NCI-H2227 (cell line): ENCODE measurements around the gene TBCE.
A peak's percentile ranks its signal among the peaks of the same experiment; 100 is the strongest.
"Not testable (repeated sequence)": the region's sequence is repeated elsewhere in the genome, so short reads cannot be mapped to it uniquely, and the experiment has no call there.

Experiments
- DNase-seq: peaks from one replicate; lab custom pipeline; 2025; ENCODE audit not compliant: unreplicated experiment; lab: John Stamatoyannopoulos, UW

TBCE gene

GRCh38 chr1:235450433-235450832, 83.2 kb downstream of the TBCE start:
- DNase-seq: no peak

DNA sequence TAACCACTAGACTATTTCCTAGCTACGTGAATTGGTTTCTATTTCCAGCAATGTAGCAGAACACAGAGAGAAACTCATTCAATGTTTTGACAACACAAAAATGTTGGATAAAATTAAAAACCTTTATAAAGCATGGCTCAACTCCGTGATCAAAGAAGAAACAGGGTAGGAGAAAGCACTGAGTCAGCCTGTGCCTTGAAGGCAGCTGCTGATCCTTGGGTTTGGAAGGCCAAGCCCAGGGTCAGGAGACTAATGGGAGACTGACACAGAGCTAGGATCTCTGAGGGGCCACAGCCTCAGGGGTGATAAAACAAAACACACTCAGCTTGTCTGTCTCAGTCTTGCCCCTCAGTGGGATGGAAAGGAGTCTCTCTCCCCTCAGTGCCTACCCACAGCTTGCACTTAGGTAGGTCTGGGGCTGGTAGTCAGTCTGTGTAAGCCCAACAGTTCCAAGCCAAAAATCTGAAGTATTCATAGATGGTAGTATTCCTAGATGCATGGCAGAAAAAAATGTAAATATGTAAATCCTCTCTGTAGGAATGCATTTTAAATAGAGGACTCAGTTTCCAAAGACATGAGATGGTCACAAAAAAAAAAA, 83.8 kb downstream of the TBCE start:
- DNase-seq: no peak

GRCh38 chr1:235454021-235454420, 86.8 kb downstream of the TBCE start:
- no peak for DNase-seq

DNA sequence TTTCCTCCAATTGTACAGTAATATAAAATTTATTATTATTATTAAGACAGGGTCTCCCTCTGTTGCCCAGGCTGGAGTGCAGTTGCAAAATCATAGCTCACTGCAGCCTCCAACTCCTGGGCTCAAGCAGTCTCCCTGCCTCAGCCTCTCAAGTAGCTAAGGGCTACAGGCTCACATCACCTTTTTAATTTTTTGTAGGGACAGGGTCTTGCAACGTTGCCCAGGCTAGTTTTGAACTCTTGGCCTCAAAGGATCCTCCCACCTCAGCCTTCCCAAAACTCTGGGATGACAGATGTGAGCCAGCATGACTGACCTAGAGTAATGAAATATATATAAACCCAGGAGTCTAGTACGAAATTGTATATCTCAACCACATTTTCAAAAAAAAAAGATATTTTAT, 87.9 kb downstream of the TBCE start:
- no peak for DNase-seq

GRCh38 chr1:235455823-235456222, 88.6 kb downstream of the TBCE start:
- DNase-seq: peak; percentile 49

DNA sequence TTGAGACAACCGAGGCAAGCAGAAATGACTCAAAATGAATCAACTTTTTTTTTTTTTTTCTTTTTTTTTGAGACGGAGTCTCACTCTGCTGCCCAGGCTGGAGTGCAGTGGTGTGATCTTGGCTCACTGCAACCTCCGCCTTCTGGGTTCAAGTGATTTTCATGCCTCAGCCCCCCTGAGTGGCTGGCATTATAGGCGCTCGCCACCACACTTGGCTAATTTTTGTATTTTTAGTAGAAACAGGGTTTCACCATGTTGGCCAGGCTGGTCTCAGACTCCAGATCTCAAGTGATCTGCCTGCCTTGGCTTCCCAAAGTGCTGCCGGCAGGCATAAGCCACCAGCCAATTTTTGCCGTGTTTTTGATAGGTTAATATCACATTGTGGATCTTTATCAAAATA, 90.6 kb downstream of the TBCE start:
- DNase-seq: not testable (repeated sequence)

DNA sequence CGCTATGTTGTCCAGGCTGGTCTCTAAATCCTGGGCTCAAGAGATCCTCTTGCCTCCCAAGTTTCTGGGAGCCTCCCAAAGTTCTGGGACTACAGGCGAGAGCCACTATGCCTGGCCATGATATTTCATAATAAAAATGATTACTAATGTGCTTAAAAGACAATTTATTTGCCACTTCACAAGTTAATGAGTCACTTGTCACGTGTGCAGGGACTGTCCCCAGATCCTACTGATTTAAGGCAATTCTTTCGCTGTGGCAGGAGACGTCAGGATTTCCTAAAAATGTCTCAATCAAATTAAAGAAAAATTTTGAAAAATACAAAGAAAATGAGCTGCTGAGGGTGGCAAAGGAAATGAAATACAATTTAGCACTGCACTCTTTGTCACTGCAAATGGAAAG, 93.5 kb downstream of the TBCE start:
- no peak for DNase-seq

DNA sequence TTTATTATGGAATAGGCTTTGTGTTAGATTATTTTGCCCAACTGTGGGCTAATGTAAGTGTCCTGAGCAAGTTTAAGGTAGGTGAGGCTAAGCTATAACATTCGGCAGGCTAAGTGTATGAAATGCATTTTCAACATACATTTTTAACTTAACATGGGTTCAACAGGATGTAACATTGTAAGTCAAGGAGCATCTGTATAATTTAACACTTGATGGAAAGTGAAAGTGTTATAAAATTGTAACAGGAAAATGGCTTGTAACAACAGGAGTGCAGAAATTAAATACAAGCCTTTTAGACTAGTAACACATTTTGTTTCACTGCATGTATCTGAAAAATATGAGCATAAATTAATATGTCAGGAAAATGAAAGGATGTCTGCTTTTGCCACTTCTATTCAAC, 94.7 kb downstream of the TBCE start:
- DNase-seq: no peak

DNA sequence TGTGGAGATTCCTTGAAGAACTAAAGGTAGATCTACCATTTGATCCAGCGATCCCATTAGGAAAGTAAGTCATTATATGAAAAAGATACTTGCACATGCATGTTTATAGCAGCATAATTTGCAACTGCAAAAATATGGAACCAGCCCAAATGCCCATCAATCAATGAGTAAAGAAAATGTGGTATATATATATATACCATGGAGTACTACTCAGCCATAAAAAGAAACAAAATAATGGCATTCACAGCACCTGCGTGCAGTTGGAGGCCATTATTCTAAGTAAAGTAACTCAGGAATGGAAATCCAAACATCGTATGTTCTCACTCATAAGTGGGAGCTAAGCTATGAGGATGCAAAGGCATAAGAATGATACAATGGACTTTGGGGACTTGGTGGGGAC, 95.6 kb downstream of the TBCE start:
- not testable (repeated sequence) for DNase-seq

DNA sequence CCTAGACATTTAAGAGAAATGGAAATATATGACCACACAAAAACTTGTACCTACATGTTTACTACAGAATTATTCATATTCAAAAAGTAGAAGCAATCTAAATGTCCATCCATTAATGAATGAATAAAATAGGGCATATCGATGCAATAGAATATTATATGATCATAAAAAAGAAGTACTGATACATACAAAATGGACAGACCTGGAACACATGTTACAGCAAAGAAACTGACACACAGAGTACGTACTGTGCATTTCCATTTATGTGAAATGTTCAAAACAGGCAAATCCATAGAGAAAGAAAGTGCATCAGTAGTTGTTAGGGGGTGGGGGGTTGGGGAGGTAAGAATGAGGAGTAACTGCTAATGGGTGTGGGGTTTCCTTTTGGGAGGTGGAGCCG, 97.8 kb downstream of the TBCE start:
- no peak for DNase-seq

- no peak for DNase-seq
Observed at GRCh38 chr1:235468004-235468403, 100.8 kb downstream of the TBCE start.

- no peak for DNase-seq
Observed at GRCh38 chr1:235468970-235469369, 101.7 kb downstream of the TBCE start.

DNA sequence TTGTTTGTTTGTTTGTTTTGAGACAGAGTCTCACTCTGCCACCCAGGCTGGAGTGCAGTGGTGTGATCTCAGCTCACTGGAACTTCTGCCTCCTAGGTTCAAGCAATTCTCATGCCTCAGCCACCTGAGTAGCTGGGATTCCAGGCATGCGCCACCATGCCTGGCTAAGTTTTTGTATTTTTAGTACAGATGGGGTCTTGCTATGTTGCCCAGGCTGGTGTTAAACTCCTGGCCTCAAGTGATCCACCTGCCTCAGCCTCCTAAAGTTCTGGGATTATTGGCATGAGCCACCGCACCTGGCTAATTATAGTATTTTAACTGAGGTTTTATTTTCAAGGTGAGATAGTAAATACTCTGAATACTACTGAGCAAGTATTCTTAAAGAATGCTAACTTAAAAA, 102.7 kb downstream of the TBCE start:
- DNase-seq: not testable (repeated sequence)

DNA sequence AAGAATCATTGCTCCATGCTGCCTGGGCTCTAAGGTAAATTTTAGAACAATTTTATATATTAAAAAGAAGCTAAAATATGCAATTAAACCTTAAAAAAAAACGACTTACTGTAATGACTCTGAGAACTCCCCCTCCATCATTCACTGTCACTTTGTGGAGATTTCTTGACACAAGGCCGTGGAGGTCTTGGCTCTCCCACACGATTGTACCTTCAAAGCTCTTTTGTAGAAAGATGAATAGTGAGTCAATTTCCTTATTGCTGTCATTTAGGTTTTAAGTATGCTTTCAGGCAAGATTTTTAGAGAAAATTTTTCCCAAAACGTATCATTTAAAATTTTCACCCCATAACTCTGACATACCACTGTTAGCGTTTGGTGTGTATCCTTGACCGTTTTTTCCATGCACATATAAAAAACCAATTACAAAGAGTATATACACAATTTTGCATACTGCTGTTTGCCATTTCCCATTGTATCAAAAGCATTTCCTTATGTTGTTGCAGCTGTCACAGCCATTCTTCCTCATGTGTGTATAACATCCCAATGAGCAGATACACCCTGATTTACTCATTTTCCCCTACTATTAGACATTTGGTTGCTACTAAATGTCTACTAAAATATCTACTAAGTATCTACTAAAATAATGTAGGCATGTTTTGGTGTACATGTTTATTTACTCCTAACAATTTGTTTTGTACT, 103.7 kb downstream of the TBCE start:
- DNase-seq: peak; percentile 33

DNA sequence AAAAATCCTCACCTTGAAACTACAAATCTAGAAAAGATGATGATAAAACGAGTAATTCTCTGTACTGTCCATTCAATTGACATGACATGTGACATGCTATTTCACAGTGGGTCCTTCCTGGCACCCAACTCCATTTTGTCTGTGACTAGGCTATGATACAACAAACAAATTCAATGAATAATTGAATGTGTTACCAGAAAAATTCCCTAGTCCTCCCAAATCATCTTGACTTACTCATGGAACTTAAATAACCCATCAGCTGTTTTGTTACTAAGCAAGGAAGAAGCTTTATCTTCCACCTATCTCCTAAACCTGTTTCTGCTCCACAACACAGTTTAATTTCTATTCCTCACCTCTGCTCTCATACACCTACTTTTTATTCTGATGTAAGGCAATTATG, 106.6 kb downstream of the TBCE start:
- DNase-seq: no peak

DNA sequence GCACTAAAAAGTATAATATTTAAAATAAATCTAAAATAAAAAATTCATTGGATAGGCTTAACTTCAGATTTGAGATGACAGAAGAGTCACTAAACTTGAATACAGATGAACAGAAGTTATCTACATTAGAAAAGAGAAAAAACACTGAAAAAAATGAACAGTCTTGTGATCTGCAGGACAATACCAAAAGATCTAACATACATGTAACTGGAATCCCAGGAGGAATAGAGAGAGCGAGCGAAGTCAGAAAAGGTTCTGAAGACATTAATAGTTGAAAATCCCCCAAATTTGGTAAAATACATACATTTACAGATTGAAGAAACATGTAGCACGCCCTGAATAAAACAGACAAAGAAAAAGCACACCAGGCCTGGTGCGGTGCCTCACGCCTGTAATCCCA, 115.9 kb downstream of the TBCE start:
- no peak for DNase-seq

DNA sequence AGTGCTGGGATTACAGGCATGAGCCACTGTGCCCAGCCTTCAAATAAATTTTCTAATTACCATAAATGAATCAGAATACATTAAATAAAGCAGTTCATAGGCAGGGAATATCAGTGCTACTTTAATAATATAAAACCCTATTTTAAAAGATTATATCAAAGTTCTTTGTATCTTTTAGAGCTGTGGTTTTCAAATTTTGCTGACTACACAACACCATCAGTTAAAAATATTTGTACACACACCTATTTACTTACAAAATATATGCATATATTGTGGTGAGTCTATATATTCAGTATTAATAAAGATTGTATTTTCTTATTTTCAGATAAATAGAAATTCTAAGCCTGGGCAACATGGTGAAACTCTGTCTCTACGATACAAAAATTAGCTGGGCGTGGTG, 118.3 kb downstream of the TBCE start:
- DNase-seq: no peak

- DNase-seq: no peak
Observed at GRCh38 chr1:235486321-235486720, 119.1 kb downstream of the TBCE start.

DNA sequence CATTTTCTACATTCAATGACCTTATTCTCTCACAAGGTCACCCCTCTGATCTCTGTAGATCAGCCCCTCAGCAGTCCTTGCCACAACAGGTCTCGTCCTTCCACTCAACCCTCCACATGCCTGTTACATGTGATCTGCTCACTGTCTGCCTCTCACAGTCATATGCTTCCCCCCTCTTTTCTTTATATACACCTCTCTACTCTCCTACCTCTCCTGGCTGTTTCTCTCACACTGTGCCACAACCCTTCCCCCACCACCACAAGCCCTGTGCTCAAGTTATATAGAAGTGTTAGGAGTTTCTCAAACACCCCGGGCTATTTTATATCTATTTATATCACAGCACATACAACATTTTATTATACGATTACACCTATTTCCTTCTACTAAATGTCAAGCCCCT, 124.4 kb downstream of the TBCE start:
- no peak for DNase-seq

GRCh38 chr1:235494531-235494930, 127.3 kb downstream of the TBCE start:
- DNase-seq: no peak

DNA sequence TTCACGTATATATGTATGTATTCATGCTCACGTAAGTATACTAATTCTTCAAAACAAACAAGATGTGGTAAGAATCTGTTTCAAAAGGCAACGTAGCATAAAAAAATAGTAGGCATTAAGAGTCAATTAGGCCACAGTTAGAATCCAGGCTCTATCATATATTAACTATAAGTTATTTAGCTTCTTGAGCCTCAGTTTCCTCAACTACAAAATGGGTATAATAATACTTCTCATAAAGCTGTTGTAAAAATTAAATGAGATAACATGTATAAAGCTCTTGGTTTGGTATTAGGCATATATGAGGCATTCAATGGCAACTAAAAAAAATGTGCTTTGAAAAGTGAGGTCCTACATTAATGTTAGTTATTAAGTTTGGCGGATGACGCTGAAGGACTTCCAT, 127.8 kb downstream of the TBCE start:
- DNase-seq: no peak

DNA sequence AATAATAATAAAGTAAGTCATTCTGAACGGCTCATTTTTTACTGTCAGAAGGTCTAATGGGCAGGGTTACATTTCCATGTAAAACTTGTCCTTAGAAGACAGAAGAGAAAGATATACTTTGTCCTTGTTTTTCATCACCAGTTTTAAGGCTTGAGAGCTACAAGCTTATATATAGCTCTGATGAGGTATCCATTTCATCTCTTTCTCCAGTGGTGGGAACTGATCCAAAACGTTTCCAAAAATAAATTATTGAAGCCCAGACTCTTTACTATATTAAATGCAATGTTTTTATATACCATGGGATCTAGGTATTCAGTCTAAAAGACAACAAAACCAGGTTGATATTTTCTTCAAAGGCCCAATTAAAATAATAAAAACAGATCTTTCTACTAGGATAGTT, 128.3 kb downstream of the TBCE start:
- no peak for DNase-seq

GRCh38 chr1:235500971-235501540, 133.8 kb downstream of the TBCE start:
- DNase-seq: no peak
